GM19395 (cell line): Measurements from ENCODE around the gene CASP2.

Experiments used
- ATAC-seq: cut with Tn5 transposase; IDR thresholded peaks from one replicate; pipeline ENCODE4 v1.9.1; 2021; ENCODE audit warnings: mild to moderate bottlenecking, moderate library complexity; ENCODE audit not compliant: unreplicated experiment

CASP2 gene

DNA sequence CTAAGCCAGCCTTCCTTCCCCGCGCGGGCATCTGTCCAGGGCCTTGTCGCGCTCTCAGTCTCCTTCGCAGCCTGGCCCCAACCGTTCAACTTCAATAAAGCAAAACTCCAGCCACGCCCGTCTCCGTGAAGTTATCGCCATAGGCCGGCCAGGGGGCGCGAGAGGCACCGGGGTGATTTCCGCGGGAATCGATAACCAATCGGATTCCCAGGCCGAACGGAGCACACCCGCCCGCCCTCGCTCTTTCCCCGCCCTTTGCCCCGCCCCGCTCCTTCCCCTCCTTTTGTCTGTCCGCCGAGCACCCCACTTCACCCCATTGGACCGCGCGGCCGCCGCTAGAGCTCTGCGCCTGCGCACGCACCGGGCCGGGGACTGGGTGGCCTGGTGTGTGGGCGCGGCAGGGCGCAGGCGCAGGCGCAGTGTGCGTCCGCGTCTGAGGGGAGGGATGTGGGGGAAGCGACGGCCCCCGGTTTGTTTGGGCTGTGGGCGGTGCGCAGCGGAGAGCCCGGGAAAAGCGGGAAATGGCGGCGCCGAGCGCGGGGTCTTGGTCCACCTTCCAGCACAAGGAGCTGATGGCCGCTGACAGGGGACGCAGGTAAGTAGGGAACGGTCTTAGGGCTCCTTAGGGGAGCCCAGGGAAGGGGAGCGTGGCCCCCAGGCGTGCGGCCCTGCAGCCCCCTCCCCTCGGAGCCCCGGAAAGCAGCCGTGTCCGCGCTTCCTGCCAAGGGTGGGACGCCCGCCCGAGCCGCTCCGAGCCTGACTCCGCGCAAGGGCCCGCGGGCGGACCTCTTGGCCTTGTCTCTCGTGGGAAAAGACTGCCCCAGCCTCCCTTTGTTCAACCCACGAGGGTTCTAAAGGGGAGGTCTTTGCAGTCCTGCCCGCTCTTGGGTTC, at the start of gene CASP2:
CASP2 (plus strand) TSS at position 417 of the 892 bp plus-strand sequence; CDS start at position 522, 105 bp downstream.
- peak; percentile 90 for ATAC-seq

- no peak for ATAC-seq
Measured at GRCh38 chr7:143239813-143240212, 48.3 kb upstream of the CASP2 start.

GRCh38 chr7:143240291-143241168, 47.6 kb upstream of the CASP2 start:
- peak; percentile 99 for ATAC-seq

GRCh38 chr7:143242306-143242705, 45.8 kb upstream of the CASP2 start:
- ATAC-seq: no peak

DNA sequence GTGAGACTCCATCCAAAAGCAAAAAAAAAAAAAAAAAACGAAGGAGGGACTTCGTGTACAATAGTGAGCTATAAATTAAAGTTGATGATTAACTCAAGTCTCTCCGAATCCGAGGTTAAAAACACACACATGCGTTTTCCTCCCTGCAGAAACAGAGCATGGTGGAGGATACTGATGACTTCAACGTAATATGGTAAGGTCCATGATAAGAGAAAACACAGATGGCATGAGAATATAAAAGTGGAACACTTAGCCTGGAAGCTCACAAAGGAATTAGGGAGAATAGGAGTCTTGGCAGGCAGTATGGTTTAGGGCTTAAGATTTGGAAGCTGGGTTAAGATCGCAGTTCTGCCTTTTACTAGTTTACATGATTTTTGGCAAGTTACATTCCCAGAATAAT, 45.0 kb upstream of the CASP2 start:
- no peak for ATAC-seq

DNA sequence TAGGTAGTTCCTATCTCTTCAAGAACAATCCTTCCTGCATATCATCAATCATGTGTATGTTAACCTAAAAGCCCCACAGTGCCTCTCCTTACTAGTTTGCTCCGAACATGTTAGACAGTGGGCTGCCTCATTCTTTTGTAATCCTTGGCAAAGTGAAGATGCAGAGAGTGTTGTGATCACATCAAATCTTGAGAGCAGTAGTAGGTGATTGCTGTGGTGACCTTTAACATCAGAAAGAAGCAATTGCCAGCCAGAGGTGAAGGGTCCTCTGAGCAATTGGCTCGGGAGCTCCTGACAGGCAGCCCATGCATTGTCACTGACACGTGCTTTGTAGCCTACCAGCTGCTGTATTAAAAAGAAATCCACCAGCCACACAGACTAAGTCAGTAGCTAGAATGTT, 44.5 kb upstream of the CASP2 start:
- ATAC-seq: no peak

- ATAC-seq: no peak
Measured at GRCh38 chr7:143244321-143244720, 43.8 kb upstream of the CASP2 start.

DNA sequence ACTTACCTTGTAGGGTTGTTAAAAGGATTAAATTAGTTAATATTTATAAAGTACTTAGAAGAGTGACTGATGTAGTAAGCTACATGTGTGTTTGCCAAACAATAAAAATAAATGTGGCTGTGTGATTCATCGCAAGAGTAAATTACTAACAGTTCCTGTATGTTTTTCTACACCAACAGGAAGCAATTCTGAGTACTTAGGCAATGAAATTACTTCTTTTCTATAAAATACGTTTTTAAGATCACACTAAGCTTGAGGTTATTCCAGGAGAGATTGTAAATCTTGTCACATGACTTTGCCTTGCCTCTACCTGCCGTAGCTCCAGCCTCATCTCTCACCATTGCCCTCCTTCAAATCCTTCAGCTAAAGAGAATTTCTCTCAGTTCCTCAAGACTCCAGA, 43.0 kb upstream of the CASP2 start:
- no peak for ATAC-seq

DNA sequence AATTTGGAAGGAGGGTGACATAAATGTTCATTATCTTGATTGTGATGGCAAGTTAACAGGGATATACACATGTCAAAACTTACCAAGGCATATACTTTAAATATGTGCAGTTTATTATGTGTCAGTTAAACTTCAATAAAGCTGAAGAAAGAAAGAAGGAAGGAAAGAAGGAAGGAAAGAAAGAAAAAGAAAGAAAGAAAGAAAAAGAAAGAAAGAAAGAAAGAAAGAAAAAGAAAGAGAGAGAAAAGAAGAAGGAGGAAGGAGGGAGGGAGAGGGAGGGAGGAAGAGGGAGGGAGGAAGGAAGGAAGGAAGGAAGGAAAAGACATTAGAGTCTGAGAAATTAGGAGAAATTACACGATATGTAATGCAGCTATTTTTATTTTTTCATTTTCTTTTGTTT, 40.8 kb upstream of the CASP2 start:
- ATAC-seq: no peak

DNA sequence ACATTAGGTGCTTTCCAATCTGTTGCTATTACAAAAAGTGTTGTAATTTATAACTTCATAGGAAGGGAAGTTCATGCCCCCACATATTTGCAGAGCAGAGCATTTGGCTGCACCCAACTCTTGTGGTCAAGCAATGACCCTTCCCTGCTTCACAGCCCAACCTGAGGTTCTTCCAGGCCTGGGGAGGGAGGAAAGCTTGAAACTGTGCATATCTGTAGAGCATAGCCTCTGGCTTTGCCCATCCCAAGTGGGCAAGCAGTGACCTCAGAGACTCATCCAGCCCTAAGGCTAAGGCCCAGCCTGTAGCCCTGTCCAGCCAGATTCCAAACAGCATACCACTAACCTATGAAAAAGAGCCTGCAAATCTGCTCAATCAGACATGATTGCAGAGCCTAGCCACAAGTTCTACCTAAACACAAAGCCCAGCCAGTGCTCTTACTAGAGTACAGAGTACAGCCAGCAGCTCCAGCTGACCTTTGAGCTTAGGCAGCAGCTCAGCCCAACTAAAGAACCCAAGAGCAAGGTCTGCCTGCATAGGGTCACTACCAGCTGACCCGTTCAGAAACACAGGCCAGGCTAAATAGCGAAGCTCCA, 39.3 kb upstream of the CASP2 start:
- ATAC-seq: no peak

GRCh38 chr7:143250199-143250598, 38.0 kb upstream of the CASP2 start:
- ATAC-seq: no peak

DNA sequence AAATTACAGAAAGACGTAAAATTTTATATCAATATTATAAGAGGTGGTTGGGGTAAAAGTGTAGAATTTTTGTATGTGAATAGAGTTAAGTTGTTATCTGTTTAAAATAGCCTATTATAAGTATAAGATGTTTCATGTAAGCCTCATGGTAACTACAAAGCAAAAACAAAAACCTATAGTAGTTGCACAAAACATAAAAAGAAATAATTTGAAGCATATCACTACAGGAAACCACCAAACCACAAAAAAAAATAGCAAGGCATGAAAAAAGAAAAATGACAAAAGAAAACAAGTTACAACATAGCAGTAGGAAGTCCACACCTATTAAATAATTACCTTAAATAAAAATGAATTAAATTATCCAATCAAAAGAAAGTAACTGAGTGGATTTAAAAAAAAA, 37.3 kb upstream of the CASP2 start:
- ATAC-seq: no peak

DNA sequence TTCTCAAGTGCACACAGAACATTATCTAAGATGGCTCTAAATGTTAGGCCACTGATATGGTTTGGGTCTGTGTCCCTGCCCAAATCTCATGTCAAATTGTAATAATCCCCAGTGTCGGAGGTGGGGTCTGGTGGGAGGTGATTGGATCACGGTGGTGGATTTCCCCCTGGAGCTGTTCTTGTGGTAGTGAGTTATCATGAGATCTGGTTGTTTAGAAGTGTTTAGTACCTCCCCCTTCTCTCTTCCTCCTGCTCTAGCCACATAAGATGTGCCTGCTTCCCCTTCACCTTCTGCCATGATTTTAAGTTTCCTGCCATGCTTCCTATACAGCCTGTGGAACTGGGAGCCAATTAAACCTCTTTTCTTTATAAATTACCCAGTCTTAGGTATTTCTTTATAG, 36.1 kb upstream of the CASP2 start:
- no peak for ATAC-seq

GRCh38 chr7:143255564-143255963, 32.6 kb upstream of the CASP2 start:
- ATAC-seq: no peak

DNA sequence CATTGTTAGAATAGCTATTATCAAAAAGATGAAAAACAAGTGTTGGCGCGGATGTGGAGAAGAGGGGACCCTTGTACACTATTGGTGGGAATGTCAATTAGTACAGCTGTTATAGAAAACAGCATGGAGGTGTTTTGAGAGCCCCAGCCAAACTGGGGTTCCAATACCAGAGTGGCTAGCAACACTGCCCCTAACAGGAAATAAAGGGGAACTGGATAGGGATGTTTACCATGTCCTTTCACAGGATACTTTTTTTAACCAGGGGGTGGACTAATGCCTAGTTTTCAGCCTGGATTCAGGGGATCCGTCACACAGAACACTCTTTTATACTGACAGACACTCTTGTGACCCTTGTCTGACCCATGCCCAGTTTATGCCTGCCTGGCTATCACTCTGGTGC, 31.8 kb upstream of the CASP2 start:
- ATAC-seq: no peak

DNA sequence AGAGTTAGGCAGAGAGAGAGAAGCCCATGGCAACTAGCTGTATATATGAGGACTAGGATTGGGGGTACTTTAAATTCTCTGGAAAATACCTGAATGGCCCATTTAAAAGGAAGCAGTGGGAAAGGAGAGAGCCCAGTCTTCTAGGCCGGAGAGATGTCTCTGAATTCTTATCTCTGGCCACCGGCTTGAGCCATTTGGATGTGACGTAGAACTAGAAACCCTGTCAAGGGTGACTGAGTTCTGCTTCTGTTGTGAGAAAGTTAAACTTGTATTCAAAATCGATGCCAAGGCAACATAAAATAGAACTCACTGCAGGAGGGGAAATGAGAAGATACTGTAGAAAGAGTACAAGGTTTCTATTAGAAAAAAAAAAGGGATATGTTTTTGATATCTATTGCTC, 31.2 kb upstream of the CASP2 start:
- peak; percentile 87 for ATAC-seq

- no peak for ATAC-seq
Measured at GRCh38 chr7:143257501-143257900, 30.6 kb upstream of the CASP2 start.

GRCh38 chr7:143258831-143259230, 29.3 kb upstream of the CASP2 start:
- ATAC-seq: peak; percentile 44

DNA sequence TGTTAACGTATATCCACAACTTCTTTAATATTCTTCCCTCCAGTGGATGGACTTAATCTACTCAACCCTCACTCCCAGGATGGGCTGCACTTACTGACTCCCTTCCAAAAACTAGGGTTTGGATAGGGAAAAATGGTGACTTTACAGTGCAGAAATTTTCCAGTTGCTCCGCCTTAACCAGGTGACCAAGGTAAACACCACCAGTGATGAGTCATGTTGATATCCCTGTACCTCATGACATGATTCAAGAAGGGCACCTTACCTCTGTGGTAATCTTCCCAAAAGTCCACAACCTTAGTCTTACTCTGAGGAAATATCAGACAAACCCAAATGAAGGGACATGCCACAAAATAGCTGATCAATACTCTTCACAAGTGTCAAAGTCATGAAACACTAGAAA, 28.4 kb upstream of the CASP2 start:
- ATAC-seq: no peak

DNA sequence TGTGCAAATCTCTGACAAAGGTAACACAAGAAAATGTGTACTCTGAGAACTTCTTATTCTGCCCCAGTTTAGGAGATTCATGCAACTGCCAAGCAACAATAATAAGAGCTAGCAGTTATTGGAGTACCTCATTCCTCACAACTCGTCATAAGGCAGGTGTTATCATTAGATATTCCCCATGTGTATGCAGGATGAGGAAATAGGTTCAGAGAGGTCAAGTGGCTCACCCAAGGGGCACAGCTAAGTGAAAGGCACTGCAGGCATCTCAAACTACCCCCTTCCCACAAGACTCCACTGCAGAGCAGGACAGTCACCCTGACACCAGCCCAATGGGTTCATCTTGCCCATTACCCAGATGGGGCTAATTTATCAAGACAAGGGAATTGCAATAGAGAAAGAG, 26.2 kb upstream of the CASP2 start:
- ATAC-seq: no peak
